ENCODE measurements around the gene GKN2.

GKN2 gene, protein sequence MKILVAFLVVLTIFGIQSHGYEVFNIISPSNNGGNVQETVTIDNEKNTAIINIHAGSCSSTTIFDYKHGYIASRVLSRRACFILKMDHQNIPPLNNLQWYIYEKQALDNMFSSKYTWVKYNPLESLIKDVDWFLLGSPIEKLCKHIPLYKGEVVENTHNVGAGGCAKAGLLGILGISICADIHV

DNA sequence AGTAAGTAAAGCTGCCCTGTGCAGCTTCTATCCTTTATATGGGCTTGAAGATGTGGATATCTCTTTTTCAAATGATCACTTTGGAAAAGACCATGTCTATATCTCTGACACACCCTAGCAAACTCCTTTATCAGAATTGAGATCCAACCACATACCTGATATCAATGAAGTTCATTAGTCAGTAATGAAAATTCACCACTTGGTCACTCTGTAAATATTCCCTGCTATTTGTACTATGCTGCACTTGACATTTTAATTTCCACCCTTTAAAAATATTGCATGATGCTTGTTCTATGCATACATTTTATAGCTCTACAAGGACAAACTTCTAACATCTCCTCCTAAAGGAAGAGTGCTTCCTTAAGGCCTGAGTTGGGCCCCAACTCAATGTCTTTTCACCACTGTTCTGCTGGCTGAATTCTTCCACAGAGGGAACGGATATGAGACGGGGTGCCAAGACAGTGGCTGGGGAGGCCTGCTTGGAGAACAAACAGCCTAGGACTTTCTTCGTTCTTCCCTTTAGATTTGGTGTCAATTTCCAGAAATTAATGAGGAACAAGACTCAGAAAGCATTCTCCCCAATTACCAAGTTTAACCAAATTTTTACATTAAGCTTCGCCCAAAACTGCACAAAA is at the start of gene GKN2:
Gene GKN2, minus strand, starts transcription at position 7 of the 635 bp plus-strand sequence. CDS start 32 bp downstream, outside the sequence.
- DNase-seq (ENCODE audit: low spot score): no peak

- DNase-seq (ENCODE audit: low spot score): no peak
These were observed 49.2 kb upstream of the GKN2 start for GRCh38 chr2:69001879-69002278.

DNA sequence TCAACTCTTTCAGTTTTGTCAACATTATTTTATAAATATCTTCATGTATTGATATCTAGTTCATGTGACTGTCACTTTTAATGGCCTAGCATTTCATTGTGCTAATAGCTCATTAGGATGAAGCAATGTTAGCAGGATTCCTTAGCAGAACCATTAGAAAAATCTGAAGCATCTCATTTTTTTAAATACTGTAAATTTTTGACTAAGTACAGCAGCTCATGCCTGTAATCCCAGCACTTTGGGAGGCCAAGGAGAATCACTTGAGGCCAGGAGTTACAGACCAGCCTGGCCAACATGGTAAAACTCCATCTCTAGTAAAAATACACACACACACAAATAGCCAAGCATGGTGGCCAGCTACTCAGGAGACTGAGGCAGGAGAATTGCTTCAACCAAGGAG is 44.7 kb upstream of the GKN2 start:
- no peak for DNase-seq (ENCODE audit: low spot score)

DNA sequence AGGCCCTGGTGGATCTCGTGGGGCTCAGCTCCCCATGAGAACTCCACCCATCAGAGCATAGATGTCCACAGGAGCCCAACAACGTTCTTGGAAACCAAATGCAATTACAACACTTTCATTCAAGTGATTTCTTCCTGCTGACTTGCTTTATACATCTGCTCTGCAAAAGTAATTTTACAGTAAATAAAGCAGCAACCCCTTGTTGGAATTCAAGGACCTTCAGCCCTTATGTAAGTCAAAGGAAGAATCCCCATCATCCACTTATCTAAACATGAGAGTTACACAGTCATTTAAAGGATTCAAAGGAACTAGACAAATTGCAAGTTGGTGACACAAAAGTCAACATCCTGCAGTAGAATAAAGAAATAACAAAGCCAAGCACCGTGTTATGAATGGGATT is 43.2 kb upstream of the GKN2 start:
- no peak for DNase-seq (ENCODE audit: low spot score)

DNA sequence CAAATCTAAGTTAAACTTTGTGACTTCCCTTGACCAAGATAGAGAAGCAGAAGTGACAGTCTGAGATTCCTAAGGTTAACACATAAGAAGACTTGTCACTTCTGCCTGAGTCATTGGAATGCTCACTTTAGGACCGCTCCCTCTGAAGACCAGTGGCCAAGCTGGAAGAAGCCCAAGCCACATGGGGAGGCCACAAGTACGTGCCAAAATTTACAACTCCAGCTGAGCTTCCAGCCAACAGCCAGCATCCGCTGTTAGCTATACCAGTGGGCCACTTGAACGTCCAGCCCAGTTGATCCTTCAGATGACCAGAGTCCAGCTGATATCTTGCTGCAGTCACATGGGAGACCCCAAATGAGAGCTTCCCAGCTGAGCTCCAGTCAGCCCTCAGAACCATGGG is 42.2 kb upstream of the GKN2 start:
- DNase-seq (ENCODE audit: low spot score): no peak

DNA sequence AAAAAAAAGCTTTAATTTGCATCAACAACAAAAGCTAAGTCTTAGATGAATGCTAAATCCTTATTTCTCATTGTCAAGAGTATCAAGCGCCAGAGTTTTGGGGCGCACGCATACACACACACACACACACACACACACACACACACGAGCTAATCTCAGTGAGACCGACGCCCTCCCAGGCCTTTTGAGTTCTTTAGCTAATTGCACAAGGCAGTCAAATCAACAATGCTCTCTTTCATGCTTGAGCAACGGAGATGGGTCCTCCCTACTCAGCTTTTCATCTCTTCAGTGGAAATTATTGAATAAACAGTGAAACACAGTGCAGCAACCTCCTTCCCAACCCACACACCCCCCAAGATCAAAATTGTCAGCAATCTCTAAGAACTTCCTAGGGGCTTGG is 41.0 kb upstream of the GKN2 start:
- no peak for DNase-seq (ENCODE audit: low spot score)

DNA sequence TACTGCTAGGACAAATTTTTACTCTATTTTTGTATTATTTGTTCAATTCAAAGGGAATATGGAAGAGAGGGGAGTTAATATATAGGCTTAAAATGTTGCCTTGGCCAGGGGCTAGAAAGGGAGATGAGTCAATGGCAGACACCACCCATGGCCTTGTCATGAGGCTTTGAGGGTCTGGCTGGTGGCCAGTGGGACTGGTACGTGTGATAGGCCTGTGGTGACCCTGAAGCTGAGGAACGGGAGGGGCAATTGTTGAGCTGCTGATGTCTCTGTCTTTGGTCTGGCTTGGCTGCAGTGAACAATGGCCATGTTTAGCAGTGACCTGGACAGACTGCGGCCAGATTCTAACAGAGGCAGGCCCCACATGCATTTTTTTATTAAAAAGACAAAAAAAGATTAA is 40.2 kb upstream of the GKN2 start:
- no peak for DNase-seq (ENCODE audit: low spot score)

GRCh38 chr2:68992341-68992740 is 39.6 kb upstream of the GKN2 start:
- no peak for DNase-seq (ENCODE audit: low spot score)

GRCh38 chr2:68989035-68989434 is 36.3 kb upstream of the GKN2 start:
- DNase-seq (ENCODE audit: low spot score): no peak

DNA sequence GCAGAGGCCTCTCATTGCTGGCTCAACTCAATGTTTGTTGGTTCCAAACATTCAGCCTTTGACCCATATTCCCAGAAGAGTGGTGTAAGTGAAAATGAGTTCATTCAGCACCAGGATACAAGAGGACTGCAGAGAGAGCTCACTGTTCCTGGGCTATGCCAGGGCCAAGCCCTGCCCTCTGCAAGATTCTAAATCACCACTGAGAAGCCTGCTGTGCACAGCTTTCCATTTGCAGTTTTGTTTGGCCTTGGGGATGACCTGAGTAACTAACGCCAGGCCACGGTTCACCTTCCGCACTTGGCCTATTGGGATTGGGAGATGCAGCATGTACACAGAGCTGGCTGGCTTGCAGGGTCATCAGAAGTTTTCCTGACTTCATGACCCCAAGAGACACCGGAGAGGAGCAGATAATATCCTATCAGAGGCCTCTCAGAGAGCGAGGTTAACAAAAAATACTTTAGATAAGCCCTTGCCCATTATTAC is 34.4 kb upstream of the GKN2 start:
- no peak for DNase-seq (ENCODE audit: low spot score)

- DNase-seq (ENCODE audit: low spot score): no peak
These were observed 28.3 kb upstream of the GKN2 start for GRCh38 chr2:68980956-68981355.

DNA sequence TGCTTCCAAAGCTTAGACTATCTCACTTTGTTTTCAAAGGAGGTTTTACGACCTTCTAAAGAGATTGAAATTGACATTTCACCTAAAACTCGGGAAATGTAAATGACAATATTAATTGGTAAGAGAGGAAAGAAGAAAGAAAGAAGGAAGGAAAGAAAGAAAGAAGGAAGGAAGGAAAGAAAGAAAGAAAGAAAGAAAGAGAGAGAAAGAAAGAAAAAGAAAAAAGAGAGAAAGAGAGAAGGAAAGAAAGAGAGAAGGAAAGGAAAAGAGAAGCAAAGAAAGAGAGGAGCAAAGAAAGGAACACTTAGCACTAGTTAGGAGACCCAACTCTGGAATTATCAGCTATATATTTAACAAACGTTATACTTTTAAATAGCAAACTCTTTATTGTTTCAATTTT is 25.4 kb upstream of the GKN2 start:
- DNase-seq (ENCODE audit: low spot score): no peak

DNA sequence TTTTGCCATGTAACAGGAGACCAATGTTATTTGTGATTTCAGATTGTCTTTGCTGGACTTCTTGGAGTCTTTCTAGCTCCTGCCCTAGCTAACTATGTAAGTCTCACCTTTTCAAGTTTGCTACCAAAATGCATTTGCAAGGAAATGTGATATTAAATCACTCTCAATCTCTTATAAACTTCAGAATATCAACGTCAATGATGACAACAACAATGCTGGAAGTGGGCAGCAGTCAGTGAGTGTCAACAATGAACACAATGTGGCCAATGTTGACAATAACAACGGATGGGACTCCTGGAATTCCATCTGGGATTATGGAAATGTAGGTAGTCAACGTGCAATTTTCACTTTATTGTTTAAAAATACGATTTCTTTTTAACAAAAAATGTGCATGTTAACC is 24.8 kb upstream of the GKN2 start:
- DNase-seq (ENCODE audit: low spot score): no peak

DNA sequence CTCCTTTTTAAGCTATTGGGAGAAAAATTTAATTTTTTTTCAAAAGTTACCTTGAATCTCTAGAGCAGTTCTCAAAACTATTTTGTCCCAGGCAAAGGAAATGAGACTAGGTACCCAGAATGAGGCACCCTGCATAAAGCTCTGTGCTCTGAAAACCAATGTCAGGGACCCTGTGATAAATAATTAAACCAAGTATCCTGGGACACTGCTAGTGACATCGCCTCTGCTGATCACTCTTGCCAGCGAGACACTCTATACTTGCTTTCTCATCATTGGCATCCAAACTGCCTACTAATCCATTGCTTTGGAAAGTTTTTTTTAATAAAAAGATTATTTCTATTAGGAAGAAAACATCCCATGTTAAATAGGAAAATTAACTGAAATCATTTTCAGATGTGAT is 23.2 kb upstream of the GKN2 start:
- DNase-seq (ENCODE audit: low spot score): no peak

GRCh38 chr2:68974946-68975665 is 22.4 kb upstream of the GKN2 start:
- no peak for DNase-seq (ENCODE audit: low spot score)

DNA sequence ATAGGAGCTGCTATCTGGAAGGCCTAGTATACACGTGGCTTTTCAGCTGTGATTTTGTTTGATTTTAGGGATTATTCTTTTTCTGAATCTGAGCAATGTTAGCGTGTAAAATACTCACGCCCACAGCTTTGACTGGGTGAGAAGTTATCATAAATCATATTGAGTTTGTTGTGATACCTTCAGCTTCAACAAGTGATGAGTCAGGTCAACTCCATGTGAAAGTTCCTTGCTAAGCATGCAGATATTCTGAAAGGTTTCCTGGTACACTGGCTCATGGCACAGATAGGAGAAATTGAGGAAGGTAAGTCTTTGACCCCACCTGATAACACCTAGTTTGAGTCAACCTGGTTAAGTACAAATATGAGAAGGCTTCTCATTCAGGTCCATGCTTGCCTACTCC is 21.6 kb upstream of the GKN2 start, which contains the start of gene GKN1:
Gene GKN1, plus strand, starts transcription at position 386 of the 400 bp plus-strand sequence. CDS start 42 bp downstream, outside the sequence.
- no peak for DNase-seq (ENCODE audit: low spot score)

DNA sequence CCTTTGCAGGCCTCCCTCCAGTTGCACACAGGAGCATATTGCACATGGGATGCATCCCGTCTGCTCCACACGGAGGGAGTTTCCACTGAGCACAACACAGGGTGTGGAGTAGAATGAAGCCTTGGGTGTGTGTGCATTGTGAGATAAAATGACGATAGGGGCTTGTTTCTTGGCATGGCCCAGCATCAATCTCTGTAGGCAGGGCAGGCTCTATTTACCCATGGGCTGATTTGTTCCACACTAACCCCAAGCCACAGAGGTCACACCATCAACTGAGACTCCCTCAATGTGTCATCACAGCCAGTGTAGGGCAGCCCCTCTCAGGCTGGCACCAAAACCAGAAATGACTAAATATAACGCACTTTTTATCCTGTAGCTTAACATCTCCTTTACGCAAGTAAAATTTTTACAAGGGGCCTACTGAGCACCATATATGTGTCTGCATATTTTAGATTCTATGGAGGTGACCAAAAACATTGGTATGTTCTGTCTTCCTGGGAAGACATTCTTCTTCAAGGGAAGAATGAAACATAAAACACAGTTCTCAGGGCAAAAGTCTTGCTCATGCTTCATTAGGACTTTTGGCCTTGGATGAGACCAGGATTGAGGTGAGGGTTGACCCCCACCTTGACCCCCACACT is 19.0 kb upstream of the GKN2 start:
- DNase-seq (ENCODE audit: low spot score): no peak

- DNase-seq (ENCODE audit: low spot score): no peak
These were observed 18.0 kb upstream of the GKN2 start for GRCh38 chr2:68970566-68971265.

DNA sequence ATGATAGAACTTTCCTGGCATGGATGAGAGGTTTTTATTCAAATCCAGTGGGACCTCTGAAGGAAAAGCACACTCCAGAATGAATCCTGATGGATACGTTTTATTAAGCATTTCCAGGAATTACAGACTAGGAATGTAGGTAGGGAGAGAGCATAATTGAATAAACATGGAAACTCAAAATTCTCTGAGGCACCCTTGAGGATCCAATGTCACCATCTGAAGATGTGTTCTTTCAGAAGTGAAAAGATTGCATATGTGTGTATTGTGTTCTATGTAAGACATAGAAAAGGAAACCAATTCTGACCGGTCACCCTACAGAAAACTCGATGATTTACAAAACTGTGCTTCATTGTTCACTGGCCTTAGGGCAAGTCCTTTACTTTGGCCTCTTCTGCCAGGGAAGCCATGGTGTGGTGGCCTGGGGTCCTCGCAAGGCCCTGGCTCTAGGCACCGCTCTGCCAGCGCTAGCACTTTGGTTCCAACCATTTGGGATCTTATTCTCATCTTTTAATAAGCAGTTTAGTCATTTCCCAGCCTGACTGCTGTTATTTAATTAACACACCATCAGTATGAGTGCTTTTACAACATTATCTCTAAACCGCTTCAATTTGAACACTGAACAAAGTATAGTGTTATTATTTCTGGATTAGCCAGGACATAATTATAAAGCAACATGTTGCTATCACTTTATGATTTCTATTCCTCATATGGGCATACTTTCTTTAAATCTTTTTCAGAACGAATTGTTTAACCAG is 17.2 kb upstream of the GKN2 start:
- DNase-seq (ENCODE audit: low spot score): no peak

DNA sequence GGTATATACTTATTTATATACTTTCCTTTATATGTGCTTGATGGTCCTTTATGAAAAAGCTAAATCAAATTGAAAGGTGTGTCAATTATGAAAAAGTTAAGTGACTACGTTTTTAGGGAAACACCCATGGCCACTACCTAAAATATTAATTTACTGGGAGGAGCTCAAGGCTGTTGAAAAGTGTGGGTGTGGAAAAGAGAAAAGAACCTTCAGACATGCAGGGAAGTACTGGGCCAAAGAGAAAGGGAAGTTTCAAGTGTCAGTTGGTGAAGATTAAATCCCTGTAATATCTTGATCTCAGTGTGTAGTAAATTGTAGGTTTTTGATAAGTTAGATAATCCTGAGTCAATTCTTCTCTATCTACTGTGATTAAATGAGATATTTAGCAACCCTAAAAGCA is 15.5 kb upstream of the GKN2 start:
- no peak for DNase-seq (ENCODE audit: low spot score)

DNA sequence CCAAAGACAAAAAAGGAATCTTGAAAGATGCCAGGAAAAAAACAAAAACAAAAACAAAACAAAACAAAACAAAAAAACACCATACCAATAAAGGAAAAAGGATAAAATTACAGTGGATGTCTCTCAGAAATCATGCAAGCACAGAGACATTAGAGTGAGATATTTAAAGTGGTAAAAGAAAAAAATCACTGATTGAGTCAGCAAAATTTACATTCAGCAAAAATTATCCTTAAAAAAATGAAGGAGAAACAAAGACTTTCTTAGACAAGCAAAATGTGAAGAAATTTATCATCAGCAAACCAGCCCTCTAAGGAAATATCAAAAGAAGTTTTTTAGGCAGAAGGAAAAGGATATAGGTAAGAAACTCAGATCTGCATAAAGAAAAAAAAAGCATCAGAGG is 11.6 kb upstream of the GKN2 start:
- DNase-seq (ENCODE audit: low spot score): no peak
